Keratinocyte (primary cell): ENCODE data around the gene PLEKHJ1. TPM values are rescaled to one million over a fixed set of nuclear protein-coding genes. Genes with fewer than 3 reads are reported as not detected.

Experiments used
- DNase-seq: peaks from one replicate; pipeline ENCODE4 v3.0.0-alpha.2; 2011; ENCODE audit warnings: low read depth, missing footprints, low spot score
- FAIRE-seq: peaks from 2 replicates; lab custom pipeline; 2011; peaks lifted over from hg19 to GRCh38; lab: Jason Lieb, UNC
- H2AFZ ChIP-seq: 2 replicates; pipeline ENCODE4 v1.6.0; 2012; ENCODE audit warnings: low read length, control low read depth, inconsistent platforms; ENCODE audit not compliant: control insufficient read depth
- H3K27ac ChIP-seq: 2 replicates; pipeline ENCODE4 v1.5.1; 2011; ENCODE audit warnings: low read length; ENCODE audit not compliant: control insufficient read depth, insufficient read depth
- H3K27me3 ChIP-seq: 3 replicates; pipeline ENCODE4 v1.6.0; 2011; ENCODE audit warnings: low read length; ENCODE audit not compliant: control insufficient read depth, insufficient read depth; ENCODE audit errors: extremely low read depth
- H3K36me3 ChIP-seq, 2 experiments: 2 replicates in 1 of 2; 3 replicates in 1 of 2; pipeline ENCODE4 v1.5.1; 2011; ENCODE audit warnings: low read length in 2 of 2, mild to moderate bottlenecking in 1 of 2; ENCODE audit not compliant: control insufficient read depth in 2 of 2, insufficient read depth in 2 of 2; ENCODE audit errors: extremely low read depth in 1 of 2
- H3K4me1 ChIP-seq: 3 replicates; pipeline ENCODE4 v1.5.1; 2011; ENCODE audit warnings: low read length; ENCODE audit not compliant: control insufficient read depth, insufficient read depth; ENCODE audit errors: extremely low read depth
- H3K4me2 ChIP-seq: 3 replicates; pipeline ENCODE4 v1.6.0; 2011; ENCODE audit warnings: low read depth, low read length; ENCODE audit not compliant: control insufficient read depth, insufficient read depth; ENCODE audit errors: extremely low read depth
- H3K4me3 ChIP-seq, 3 experiments: fragments of 200-600 bp in 1 of 3; sonication (generic) in 1 of 3; 2 replicates in 2 of 3; 3 replicates in 1 of 3; pipeline ENCODE4 v1.5.1; 2011 to 2016; ENCODE audit warnings: low read length in 3 of 3, mild to moderate bottlenecking in 3 of 3, control low read depth in 2 of 3, inconsistent platforms in 1 of 3, low read depth in 1 of 3, mixed read lengths in 1 of 3, mixed run types in 1 of 3, moderate library complexity in 1 of 3; ENCODE audit not compliant: control insufficient read depth in 2 of 3, insufficient read depth in 2 of 3; ENCODE audit errors: extremely low read depth in 1 of 3
- H3K79me2 ChIP-seq: 2 replicates; pipeline ENCODE4 v1.6.0; 2012; ENCODE audit warnings: low read length; ENCODE audit not compliant: control insufficient read depth, insufficient read depth
- H3K9ac ChIP-seq: 3 replicates; pipeline ENCODE4 v1.6.0; 2011; ENCODE audit warnings: low read length; ENCODE audit not compliant: control insufficient read depth, insufficient read depth; ENCODE audit errors: extremely low read depth
- H3K9me1 ChIP-seq: 3 replicates; pipeline ENCODE4 v1.6.0; 2011; ENCODE audit warnings: low read length; ENCODE audit not compliant: control insufficient read depth, insufficient read depth; ENCODE audit errors: extremely low read depth
- H3K9me3 ChIP-seq: 2 replicates; pipeline ENCODE4 v1.5.1; 2012; ENCODE audit warnings: low read depth, low read length; ENCODE audit not compliant: control insufficient read depth
- H4K20me1 ChIP-seq: 3 replicates; pipeline ENCODE4 v1.6.0; 2011; ENCODE audit warnings: low read length; ENCODE audit not compliant: control insufficient read depth, insufficient read depth; ENCODE audit errors: extremely low read depth
- CTCF ChIP-seq, 3 experiments: IDR thresholded peaks in 1 of 3; conservative IDR thresholded peaks in 1 of 3; optimal IDR thresholded peaks in 1 of 3; 2 replicates in 2 of 3; 3 replicates in 1 of 3; pipeline versions ENCODE3 to v1.5.1; 2011; ENCODE audit warnings: low read length in 3 of 3, mild to moderate bottlenecking in 3 of 3, moderate library complexity in 2 of 3, control low read depth in 1 of 3, inconsistent platforms in 1 of 3; ENCODE audit not compliant: insufficient read depth in 2 of 3; ENCODE audit errors: extremely low read depth in 1 of 3
- EZH2 ChIP-seq: IDR thresholded peaks from one replicate; pipeline ENCODE4 v1.6.1; 2012; ENCODE audit warnings: inconsistent platforms, mild to moderate bottlenecking, low read length, moderate library complexity
- dilution Hi-C: fragments of 300-500 bp; cut with MboI; formaldehyde crosslinking; loops from one replicate; pipeline ENCODE4 v1.7.0; 2020; ENCODE audit warnings: low sequenced_read_pairs; ENCODE audit not compliant: extremely low pct_ligation_motif_present
- polyA plus RNA-seq, 5 experiments: library from polyadenylated mRNA; depleted of rRNA in 3 of 5; stranded (reverse) in 3 of 5; stranded (forward) in 1 of 5; unstranded in 1 of 5; fragments of >200 nt; gene quantifications; 1 replicate in 1 of 5; 2 replicates in 3 of 5; 3 replicates in 1 of 5; pipeline versions ENCODE4 v1.2.1 to v1.2.3, GENCODE V29; 2011 to 2012; ENCODE audit warnings: missing spikeins in 2 of 5, low read depth in 1 of 5, low replicate concordance in 1 of 5

Gene PLEKHJ1
- polyA plus RNA-seq, 1 donor (not counting 4 experiments of a cell fraction or from before 2014, with no cell fraction given): 36.8 TPM

- no peak for DNase-seq
- Histone ChIP-seq H4K20me1 (peaks cover 25% of the 10 kb centered on the region), H3K27ac (peak overlapping the region; percentile 94), H3K9me1 (peaks cover 7% of the 10 kb centered on the region), H3K36me3 (peaks cover 12 to 36% of the 10 kb centered on the region in 2 experiments), H3K79me2 (peaks cover 89% of the 10 kb centered on the region), H3K4me3 (peak overlapping the region; percentile 70 to 91 (median 86)), H3K27me3 (no peaks in the 10 kb centered on the region), H3K4me2 (peak overlapping the region; percentile 95), H3K9me3 (no peaks in the 10 kb centered on the region), H3K9ac (peak overlapping the region; percentile 90), H3K4me1 (peaks cover 47% of the 10 kb centered on the region), H2AFZ (peak overlapping the region; percentile 67)
- FAIRE-seq: no peak
- dilution Hi-C loops: no loop called here
- TF ChIP-seq EZH2 (no peak), CTCF (optimal IDR thresholded peaks at IDR 0.05 in 1 of 3, IDR thresholded peaks at IDR 0.05 in 1 of 3, conservative IDR thresholded peaks at IDR 0.05 in 1 of 3; ENCODE audit: extremely low read depth in 1 of 3, insufficient read depth in 2 of 3, low read length in 3 of 3) (no peak)
Measured at GRCh38 chr19:2237051-2237868, 1.1 kb upstream of the PLEKHJ1 start.

GRCh38 chr19:2236064-2236313, 140 bp downstream of the PLEKHJ1 start:
- Histone ChIP-seq H3K9me3 (no peaks in the 10 kb centered on the region), H2AFZ (no peak overlapping the region), H3K9me1 (peaks cover 7% of the 10 kb centered on the region), H3K79me2 (peaks cover 76% of the 10 kb centered on the region), H3K27me3 (no peaks in the 10 kb centered on the region), H3K27ac (peak overlapping the region; percentile 94), H3K4me2 (no peak overlapping the region), H3K4me1 (peaks cover 40% of the 10 kb centered on the region), H3K4me3 (peak overlapping the region; percentile 70 to 91 (median 86)), H3K36me3 (peaks cover 14 to 36% of the 10 kb centered on the region in 2 experiments), H4K20me1 (peaks cover 13% of the 10 kb centered on the region), H3K9ac (peak overlapping the region; percentile 90)
- FAIRE-seq (no peak), DNase-seq (no peak)
- no peak for TF ChIP-seq EZH2
- no peak for TF ChIP-seq CTCF (optimal IDR thresholded peaks at IDR 0.05 in 1 of 3, IDR thresholded peaks at IDR 0.05 in 1 of 3, conservative IDR thresholded peaks at IDR 0.05 in 1 of 3; ENCODE audit: extremely low read depth in 1 of 3, insufficient read depth in 2 of 3, low read length in 3 of 3)
- dilution Hi-C loops: no loop called here
